AG08395 (cell line): ENCODE data around the gene ELF2.
"Not testable (repeated sequence)": the region's sequence is repeated elsewhere in the genome, so short reads cannot be mapped to it uniquely, and the experiment has no call there.

Experiments
- DNase-seq: peaks from one replicate; pipeline ENCODE4 v3.0.0; 2012; ENCODE audit warnings: mixed read lengths, low spot score

Gene ELF2

DNA sequence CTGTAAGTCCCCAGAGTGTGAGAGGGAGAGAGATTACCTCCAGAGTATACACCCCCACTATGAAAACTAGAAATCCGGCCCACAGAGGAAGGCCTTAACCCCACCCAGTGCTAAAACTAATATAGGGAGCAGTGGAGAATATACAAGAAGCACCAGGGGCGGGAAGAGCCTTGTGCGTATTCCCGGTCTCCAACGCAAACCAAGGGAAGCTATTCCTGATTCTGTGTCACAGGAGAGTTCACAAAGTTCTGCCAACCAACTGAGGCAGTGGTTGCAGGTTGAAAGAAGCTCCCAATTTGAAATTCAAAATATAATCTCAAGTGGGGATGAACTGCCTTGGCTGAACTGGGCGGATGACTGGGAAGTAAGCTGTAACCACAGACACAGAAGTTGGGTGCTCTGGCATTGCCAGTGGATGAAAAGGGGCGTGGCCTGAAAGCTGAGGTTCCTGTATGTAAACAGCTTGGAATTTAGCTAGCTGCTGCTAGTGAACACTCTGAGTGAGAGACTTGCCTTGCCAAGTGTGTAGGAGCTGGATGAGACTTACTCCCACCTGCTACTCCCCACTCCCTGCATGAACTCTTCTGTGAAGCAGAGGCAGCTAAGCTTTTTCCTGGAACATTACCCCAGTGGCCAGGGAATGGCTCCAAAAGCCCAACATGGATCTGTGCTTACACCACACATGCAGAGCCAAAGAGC lies 32.7 kb downstream of the ELF2 start:
- no peak for DNase-seq

- DNase-seq = no peak
Measured at GRCh38 chr4:139142980-139143379, 34.0 kb downstream of the ELF2 start.

DNA sequence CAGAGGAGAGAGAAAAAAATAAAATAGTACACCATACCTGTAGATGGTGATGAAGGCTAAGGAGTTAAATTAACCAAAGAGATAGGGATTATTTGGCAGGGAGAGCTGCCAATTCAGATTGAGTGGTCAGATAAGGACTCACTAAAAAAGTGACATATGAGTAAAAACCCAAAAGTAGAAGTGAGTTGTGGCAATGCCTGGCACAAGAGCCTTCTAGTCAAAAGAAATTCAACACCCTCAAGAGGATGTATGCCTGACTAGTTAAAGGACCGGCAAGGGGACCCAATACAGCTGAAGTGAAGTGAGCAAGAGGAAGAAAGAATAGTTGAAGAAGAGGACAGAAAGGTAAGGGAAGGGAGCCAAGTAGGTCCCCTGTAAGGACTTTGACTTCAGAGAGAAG lies 34.9 kb downstream of the ELF2 start:
- no peak for DNase-seq

- no peak for DNase-seq
Measured at GRCh38 chr4:139137763-139138162, 39.3 kb downstream of the ELF2 start.

GRCh38 chr4:139134403-139134802 lies 42.6 kb downstream of the ELF2 start:
- DNase-seq = no peak

DNA sequence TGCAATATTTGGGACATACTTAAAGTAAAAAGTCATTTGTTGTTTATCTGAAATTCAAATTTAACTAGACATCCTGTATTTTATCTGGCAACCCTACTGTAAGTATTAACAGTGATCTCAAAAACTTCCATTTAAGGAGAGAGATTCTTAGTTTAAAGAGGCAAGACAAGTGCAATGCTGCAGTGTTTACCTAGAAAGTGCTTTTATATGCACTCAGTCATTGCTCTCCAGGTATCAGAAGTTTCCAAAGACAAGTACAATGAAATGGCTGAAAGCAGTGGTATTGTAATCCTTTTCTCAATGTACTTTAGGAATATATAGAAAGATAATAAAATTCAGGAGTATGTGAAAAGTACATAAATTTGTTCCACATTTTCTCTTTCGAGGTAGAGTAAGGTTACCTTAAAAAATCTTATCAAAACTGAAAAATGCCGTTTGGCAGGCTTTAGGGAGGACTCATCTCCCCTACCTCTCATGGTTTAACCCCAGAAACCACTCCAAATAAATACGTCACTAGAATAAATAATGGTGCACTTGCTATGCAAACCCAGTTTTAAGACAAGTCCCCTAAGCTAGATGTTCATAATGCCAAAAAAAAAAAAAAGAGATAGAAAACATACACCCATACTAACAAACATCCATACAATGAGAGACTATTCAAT lies 45.7 kb downstream of the ELF2 start:
- no peak for DNase-seq

DNA sequence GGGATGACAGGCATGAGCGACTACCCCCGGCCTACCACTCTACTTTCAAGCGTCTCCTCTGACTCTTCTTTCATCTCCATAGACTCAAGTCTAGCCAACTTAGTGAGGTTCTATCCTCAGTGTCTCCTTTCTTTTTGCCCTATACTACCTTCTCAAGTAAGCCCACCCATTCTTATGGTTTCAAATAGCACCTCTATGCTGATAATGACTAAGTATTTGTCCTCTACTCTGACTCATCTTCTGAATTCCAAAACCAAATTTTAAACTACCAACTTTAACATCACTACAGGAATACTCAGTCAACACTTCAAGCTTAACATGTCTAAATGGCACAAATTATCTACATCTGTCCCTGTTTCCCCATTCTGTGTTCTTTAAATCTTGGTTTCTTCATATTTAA lies 47.8 kb downstream of the ELF2 start:
- DNase-seq = no peak

DNA sequence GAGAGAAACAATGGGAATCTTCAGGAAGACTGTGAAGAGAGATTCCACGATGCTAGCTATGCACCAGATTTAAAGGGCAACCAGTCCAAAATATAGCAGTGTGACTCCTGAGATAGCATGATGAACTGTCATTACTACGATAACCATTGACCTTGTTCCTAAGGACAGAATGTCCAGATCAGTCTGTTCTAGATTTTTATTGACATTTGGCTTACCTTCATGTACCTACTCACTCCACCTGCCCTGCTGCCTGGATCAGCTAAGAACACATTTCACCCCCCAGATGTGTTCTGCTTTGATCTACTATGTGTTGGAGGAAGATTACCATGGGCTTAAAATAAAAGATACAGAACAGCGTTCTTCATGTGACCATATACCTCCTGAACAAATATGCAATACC lies 50.1 kb downstream of the ELF2 start:
- DNase-seq = no peak

DNA sequence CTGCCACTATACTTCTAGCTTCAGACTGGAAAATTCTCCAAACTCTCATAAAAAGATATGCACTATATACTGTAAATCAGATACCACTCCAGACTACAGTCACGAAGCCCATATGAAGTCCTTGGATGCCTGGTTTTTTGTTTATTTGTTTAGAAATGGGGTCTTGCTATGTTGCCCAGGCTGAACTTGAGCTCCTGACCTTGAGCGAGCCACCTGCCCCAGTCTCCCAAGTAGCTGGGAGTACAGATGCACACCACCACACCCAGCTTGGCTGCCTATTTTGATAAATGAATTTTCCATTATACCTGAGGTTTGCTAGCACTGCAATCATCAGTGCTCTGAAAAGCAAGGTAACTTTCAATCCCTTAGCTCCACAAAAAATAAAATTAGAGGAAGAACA lies 53.1 kb downstream of the ELF2 start:
- DNase-seq = no peak

GRCh38 chr4:139118365-139118764 lies 58.7 kb downstream of the ELF2 start:
- no peak for DNase-seq

GRCh38 chr4:139115226-139115625 lies 61.8 kb downstream of the ELF2 start:
- no peak for DNase-seq

DNA sequence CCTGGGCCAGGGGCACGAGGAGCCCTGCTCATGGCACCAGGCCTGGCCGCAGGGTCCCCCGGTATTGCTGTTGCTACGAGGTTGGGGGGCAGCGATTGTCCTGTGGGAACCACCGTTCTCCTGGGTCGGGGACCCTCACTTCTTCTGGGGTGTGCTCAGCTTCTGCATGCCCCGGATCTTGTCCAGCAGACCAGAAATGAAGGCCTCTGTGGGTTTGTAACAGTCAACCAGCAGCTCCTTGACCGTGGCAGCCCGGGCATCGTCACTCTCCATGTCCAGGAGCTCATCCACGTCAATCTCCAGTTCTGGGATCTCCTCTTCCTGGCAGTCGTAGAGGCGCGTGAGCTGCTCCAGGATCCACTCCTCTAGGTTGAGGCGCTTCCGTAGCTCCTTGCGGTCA lies 62.2 kb downstream of the ELF2 start:
- not testable (repeated sequence) for DNase-seq

- no peak for DNase-seq
Measured at GRCh38 chr4:139112650-139113049, 64.4 kb downstream of the ELF2 start.

GRCh38 chr4:139108567-139109128 lies 68.4 kb downstream of the ELF2 start:
- DNase-seq = no peak

DNA sequence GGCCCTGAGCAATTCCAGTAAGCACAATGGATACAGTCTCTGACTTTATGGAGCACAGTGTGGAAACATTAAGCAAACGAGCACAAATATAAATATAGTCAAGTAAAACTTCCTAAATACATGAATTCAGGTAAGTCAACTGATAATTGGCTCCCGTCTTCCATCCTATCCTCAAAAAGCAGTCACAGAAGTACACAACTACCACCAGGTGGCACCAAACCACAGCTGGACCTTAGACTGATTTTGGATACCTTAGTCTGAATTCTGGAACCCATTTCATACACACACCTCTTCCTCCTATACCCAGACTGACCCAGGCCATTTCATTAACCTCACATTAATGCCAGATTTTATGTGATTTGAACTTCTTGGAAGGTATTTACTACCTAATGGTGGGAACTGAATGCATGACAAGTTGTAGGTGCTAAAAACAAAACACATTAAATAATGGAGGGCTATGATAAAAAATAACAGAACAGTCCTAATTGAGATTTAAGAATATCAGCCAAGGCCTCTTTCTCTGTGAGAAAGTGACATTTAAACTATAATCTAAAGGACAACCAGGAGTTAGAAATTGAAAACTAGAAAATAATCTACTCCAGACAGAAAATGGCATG lies 77.5 kb downstream of the ELF2 start:
- peak; percentile 80 for DNase-seq

- no peak for DNase-seq
Measured at GRCh38 chr4:139092271-139092670, 84.7 kb downstream of the ELF2 start.

GRCh38 chr4:139085141-139085540 lies 91.9 kb downstream of the ELF2 start:
- peak; percentile 4 for DNase-seq

GRCh38 chr4:139084804-139085093 lies 92.3 kb downstream of the ELF2 start:
- DNase-seq = no peak

GRCh38 chr4:139083956-139084803 lies 92.8 kb downstream of the ELF2 start:
- DNase-seq = peak; percentile 71

DNA sequence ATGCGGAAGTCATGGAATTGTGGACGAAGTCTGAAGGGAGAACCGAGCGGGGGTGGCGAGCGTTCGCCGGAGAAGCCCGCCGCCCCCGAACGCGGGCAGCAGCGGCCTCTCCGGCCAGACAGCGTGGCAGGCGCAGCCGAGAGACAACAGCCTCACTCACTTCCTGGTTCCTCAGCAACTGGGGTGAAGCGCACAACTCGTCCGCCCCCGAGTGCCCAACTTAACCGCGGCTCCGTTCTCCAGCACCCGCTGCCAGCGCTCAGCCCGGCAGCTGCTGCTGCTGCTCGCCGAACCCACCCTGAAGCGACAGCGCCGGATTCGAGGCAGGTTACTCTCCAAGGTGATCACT lies 93.4 kb downstream of the ELF2 start:
- DNase-seq = peak; percentile 63

GRCh38 chr4:139082750-139083606 lies 94.0 kb downstream of the ELF2 start:
- DNase-seq = peak; percentile 95

- DNase-seq = no peak
Measured at GRCh38 chr4:139078926-139079325, 98.1 kb downstream of the ELF2 start.
